NCI-H2171 treated with DMSO at 0.1 percent for 48 hours (cell line): ENCODE data around the gene LRRC8C.

Source experiments
- DNase-seq: peaks from one replicate; lab custom pipeline; 2025; lab: John Stamatoyannopoulos, UW

Gene LRRC8C

GRCh38 chr1:89633800-89634625, 1.1 kb downstream of the LRRC8C start:
- DNase-seq: peak; percentile 47

- DNase-seq: no peak
These were observed 3.2 kb downstream of the LRRC8C start for GRCh38 chr1:89635825-89636815.

GRCh38 chr1:89637496-89637895, 4.6 kb downstream of the LRRC8C start:
- no peak for DNase-seq

GRCh38 chr1:89640440-89640839, 7.5 kb downstream of the LRRC8C start:
- DNase-seq: no peak

GRCh38 chr1:89641781-89642180, 8.9 kb downstream of the LRRC8C start:
- no peak for DNase-seq

GRCh38 chr1:89643577-89643976, 10.7 kb downstream of the LRRC8C start:
- no peak for DNase-seq

- DNase-seq: no peak
These were observed 11.3 kb downstream of the LRRC8C start for GRCh38 chr1:89644119-89644814.

GRCh38 chr1:89646259-89646658, 13.3 kb downstream of the LRRC8C start:
- DNase-seq: no peak

- no peak for DNase-seq
These were observed 16.9 kb downstream of the LRRC8C start for GRCh38 chr1:89649783-89650182.

- DNase-seq: no peak
These were observed 19.5 kb downstream of the LRRC8C start for GRCh38 chr1:89652373-89652772.

- no peak for DNase-seq
These were observed 25.0 kb downstream of the LRRC8C start for GRCh38 chr1:89657886-89658285.

GRCh38 chr1:89659322-89660081, 26.6 kb downstream of the LRRC8C start:
- DNase-seq: no peak

GRCh38 chr1:89660224-89661061, 27.5 kb downstream of the LRRC8C start:
- DNase-seq: no peak

GRCh38 chr1:89665941-89666340, 33.0 kb downstream of the LRRC8C start:
- DNase-seq: no peak

GRCh38 chr1:89666640-89667039, 33.7 kb downstream of the LRRC8C start:
- DNase-seq: no peak

- no peak for DNase-seq
These were observed 34.8 kb downstream of the LRRC8C start for GRCh38 chr1:89667691-89668090.

GRCh38 chr1:89668961-89669360, 36.0 kb downstream of the LRRC8C start:
- no peak for DNase-seq

- no peak for DNase-seq
These were observed 36.5 kb downstream of the LRRC8C start for GRCh38 chr1:89669441-89669840.

- DNase-seq: no peak
These were observed 37.2 kb downstream of the LRRC8C start for GRCh38 chr1:89670163-89670562.

- no peak for DNase-seq
These were observed 37.8 kb downstream of the LRRC8C start for GRCh38 chr1:89670711-89671110.
